ENCODE results near the gene ASH1L. TPM values are rescaled to one million over a fixed set of nuclear protein-coding genes. Genes with fewer than 3 reads are reported as not detected.

ASH1L gene
- total and polyA plus RNA-seq, 8 donors: 42.3 to 55.4 (median 49.9) TPM

GRCh38 chr1:155472491-155473083 lies 90.0 kb downstream of the ASH1L start:
- intact Hi-C loops (cut with DNase I): no loop called here
- H3K9me3 ChIP-seq: peaks cover 0 to 17% of the 10 kb centered on the region in 2 donors
- H3K36me3 ChIP-seq: peaks cover 0 to 24% of the 10 kb centered on the region in 2 donors
- H3K4me3 ChIP-seq: no peak overlapping the region
- no peaks in the 10 kb centered on the region for H3K27me3 ChIP-seq
- no peak for DNase-seq
- TF ChIP-seq CTCF (IDR thresholded peaks at IDR 0.05): no peak
- no peak overlapping the region for H3K27ac ChIP-seq
- peaks cover under 1 to 2% of the 10 kb centered on the region in 2 donors for H3K4me1 ChIP-seq
- no peak for ATAC-seq

- Histone ChIP-seq H3K36me3 (peaks cover 0 to 22% of the 10 kb centered on the region in 2 donors), H3K27me3 (no peaks in the 10 kb centered on the region), H3K4me1 (peaks cover 2 to 7% of the 10 kb centered on the region in 2 donors), H3K4me3 (no peak overlapping the region), H3K9me3 (peaks cover 0 to 17% of the 10 kb centered on the region in 2 donors), H3K27ac (no peak overlapping the region)
- intact Hi-C loops (cut with DNase I): no loop called here
- no peak for ATAC-seq
- no peak for DNase-seq
- no peak for TF ChIP-seq CTCF (IDR thresholded peaks at IDR 0.05)
Measured at GRCh38 chr1:155471891-155472290, 90.7 kb downstream of the ASH1L start.

- ATAC-seq (no peak), DNase-seq (no peak)
- H3K36me3 ChIP-seq: peaks cover 0 to 17% of the 10 kb centered on the region in 2 donors
- no peak for TF ChIP-seq CTCF (IDR thresholded peaks at IDR 0.05)
- H3K9me3 ChIP-seq: peaks cover 0 to 17% of the 10 kb centered on the region in 2 donors
- intact Hi-C loops (cut with DNase I): no loop called here
- no peaks in the 10 kb centered on the region for H3K27me3 ChIP-seq
- H3K27ac ChIP-seq: no peak overlapping the region
- peaks cover 2 to 9% of the 10 kb centered on the region in 2 donors for H3K4me1 ChIP-seq
- H3K4me3 ChIP-seq: no peak overlapping the region
Measured at GRCh38 chr1:155471026-155471425, 91.6 kb downstream of the ASH1L start.

GRCh38 chr1:155466996-155467395 lies 95.6 kb downstream of the ASH1L start:
- Histone ChIP-seq H3K36me3 (peaks cover 0 to 15% of the 10 kb centered on the region in 2 donors), H3K4me3 (no peak overlapping the region), H3K9me3 (peaks cover 0 to 10% of the 10 kb centered on the region in 2 donors), H3K27ac (no peak overlapping the region), H3K27me3 (no peaks in the 10 kb centered on the region), H3K4me1 (peaks cover 0 to 9% of the 10 kb centered on the region in 2 donors)
- ATAC-seq: peak; percentile 33
- TF ChIP-seq CTCF (IDR thresholded peaks at IDR 0.05): no peak
- no peak for DNase-seq
- intact Hi-C loops (cut with DNase I): loop anchor here in 1 of 2 donors (10.0 kb wide), 1 partner anchor 48 kb away; no protein-coding TSS in a partner anchor

- no peak overlapping the region for H3K4me3 ChIP-seq
- no peaks in the 10 kb centered on the region for H3K27me3 ChIP-seq
- peaks cover 0 to 6% of the 10 kb centered on the region in 2 donors for H3K9me3 ChIP-seq
- no peak for DNase-seq
- peak overlapping the region in 1 of 2 donors; percentile 9 for H3K27ac ChIP-seq
- intact Hi-C loops (cut with DNase I): loop anchor here in 1 of 2 donors (10.0 kb wide), 1 partner anchor 48 kb away; no protein-coding TSS in a partner anchor
- peaks cover 0 to 9% of the 10 kb centered on the region in 2 donors for H3K4me1 ChIP-seq
- TF ChIP-seq CTCF (IDR thresholded peaks at IDR 0.05): no peak
- H3K36me3 ChIP-seq: peaks cover 0 to 15% of the 10 kb centered on the region in 2 donors
- no peak for ATAC-seq
Measured at GRCh38 chr1:155466617-155466972, 96.0 kb downstream of the ASH1L start.
